Immature natural killer cell (primary cell): ENCODE results near the gene SYT2. TPM values are rescaled to one million over a fixed set of nuclear protein-coding genes. Genes with fewer than 3 reads are reported as not detected.
"Not testable (repeated sequence)": the region's sequence is repeated elsewhere in the genome, so short reads cannot be mapped to it uniquely, and the experiment has no call there.

Experiments used
- DNase-seq, 3 donors: peaks; one replicate each; pipeline ENCODE4 v3.0.0; 2022; ENCODE audit warnings: mixed read lengths in 1 of 3
- H3K27ac Mint-ChIP-seq, 6 donors: one replicate each; pipeline ENCODE4 v1.8.0; 2020; ENCODE audit warnings: mixed read lengths in 6 of 6, mild to moderate bottlenecking in 5 of 6, inconsistent platforms in 4 of 6, moderate library complexity in 3 of 6
- H3K27me3 Mint-ChIP-seq, 3 donors: one replicate each; pipeline ENCODE4 v1.8.0; 2020 to 2021; ENCODE audit warnings: low read depth in 3 of 3, mild to moderate bottlenecking in 3 of 3, mixed read lengths in 3 of 3, moderate library complexity in 3 of 3, inconsistent platforms in 1 of 3
- H3K36me3 Mint-ChIP-seq, 3 donors: one replicate each; pipeline ENCODE4 v1.8.0; 2020; ENCODE audit warnings: mixed read lengths in 3 of 3, inconsistent platforms in 2 of 3, mild to moderate bottlenecking in 2 of 3
- H3K4me1 Mint-ChIP-seq, 2 donors: one replicate each; pipeline ENCODE4 v1.8.0; 2020; ENCODE audit warnings: inconsistent platforms in 2 of 2, mild to moderate bottlenecking in 2 of 2, mixed read lengths in 2 of 2, moderate library complexity in 1 of 2
- H3K4me3 Mint-ChIP-seq, 5 donors: one replicate each; pipeline ENCODE4 v1.8.0; 2020; ENCODE audit warnings: mild to moderate bottlenecking in 5 of 5, mixed read lengths in 5 of 5, inconsistent platforms in 3 of 5, moderate library complexity in 3 of 5
- H3K9me3 Mint-ChIP-seq, 6 donors: one replicate each; pipeline ENCODE4 v1.8.0; 2020; ENCODE audit warnings: mild to moderate bottlenecking in 6 of 6, mixed read lengths in 6 of 6, inconsistent platforms in 4 of 6, moderate library complexity in 3 of 6
- polyA plus RNA-seq, 3 donors: library from polyadenylated mRNA; unstranded; fragments of 300-500 nt; fragmentation: Illumina TruSeq; gene quantifications; one replicate each; pipeline ENCODE4 v1.2.3, GENCODE V29; 2021

Gene SYT2
- polyA plus RNA-seq, 3 donors from 2014 or later, result 0.09 TPM; not detected in 2

GRCh38 chr1:202639500-202639899, 70.8 kb downstream of the SYT2 start:
- no peak for DNase-seq
- Mint-ChIP-seq H3K9me3 (no peaks in the 10 kb centered on the region), H3K27me3 (peaks cover 10 to 28% (median 15%) of the 10 kb centered on the region in 3 donors), H3K4me3 (no peak overlapping the region), H3K4me1 (peaks cover 28 to 31% of the 10 kb centered on the region in 2 donors), H3K36me3 (peaks cover 0 to 5% (median 0%) of the 10 kb centered on the region in 3 donors), H3K27ac (no peak overlapping the region)

DNA sequence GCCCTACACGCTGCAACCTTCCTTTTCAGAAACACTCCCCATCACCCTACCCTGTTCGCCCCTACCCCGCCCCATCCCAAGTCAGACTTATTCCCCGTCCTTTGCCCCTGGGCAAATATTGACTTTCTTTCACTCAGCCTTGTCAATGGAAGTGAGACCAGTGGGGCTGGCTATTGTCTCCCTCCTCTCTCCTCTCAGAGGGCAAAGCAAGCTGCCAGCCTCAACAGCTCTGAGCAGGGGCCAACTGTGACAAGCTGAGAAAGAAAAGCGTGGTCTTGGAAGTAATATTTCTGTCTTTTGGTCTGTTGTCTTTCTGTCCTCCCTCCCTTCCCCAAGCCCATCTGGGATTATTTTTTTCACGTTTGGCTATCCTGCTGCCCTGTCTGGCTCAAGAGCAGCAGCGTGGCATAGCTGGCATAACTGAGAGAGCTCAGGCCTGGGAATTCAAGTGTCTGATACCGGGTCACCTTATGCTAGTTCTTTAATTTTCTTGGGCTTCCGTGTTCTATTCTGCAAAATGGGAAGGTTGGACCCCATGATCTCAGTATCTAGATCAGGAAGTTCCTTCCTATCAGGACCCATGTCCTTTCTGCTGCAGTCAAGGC, 71.5 kb downstream of the SYT2 start:
- Mint-ChIP-seq H3K27me3 (peaks cover 11 to 25% (median 11%) of the 10 kb centered on the region in 3 donors), H3K4me1 (peaks cover 25 to 26% of the 10 kb centered on the region in 2 donors)
- H3K4me3 Mint-ChIP-seq, DNase-seq, H3K27ac Mint-ChIP-seq, H3K36me3 Mint-ChIP-seq, H3K9me3 Mint-ChIP-seq: not testable (repeated sequence)

- H3K4me1 Mint-ChIP-seq, result peaks cover 19 to 21% of the 10 kb centered on the region in 2 donors
- peaks cover 0 to 5% (median 0%) of the 10 kb centered on the region in 3 donors for H3K36me3 Mint-ChIP-seq
- H3K9me3 Mint-ChIP-seq, result no peaks in the 10 kb centered on the region
- peaks cover 11 to 22% (median 13%) of the 10 kb centered on the region in 3 donors for H3K27me3 Mint-ChIP-seq
- no peak for DNase-seq
- H3K27ac Mint-ChIP-seq, result no peak overlapping the region
- H3K4me3 Mint-ChIP-seq, result no peak overlapping the region
These were observed 72.1 kb downstream of the SYT2 start for GRCh38 chr1:202638019-202638700.

GRCh38 chr1:202637321-202638018, 72.8 kb downstream of the SYT2 start:
- H3K4me1 Mint-ChIP-seq, result peaks cover 13 to 15% of the 10 kb centered on the region in 2 donors
- not testable (repeated sequence) for H3K27ac Mint-ChIP-seq, H3K4me3 Mint-ChIP-seq, DNase-seq, H3K9me3 Mint-ChIP-seq, H3K36me3 Mint-ChIP-seq
- peaks cover 10 to 22% (median 16%) of the 10 kb centered on the region in 3 donors for H3K27me3 Mint-ChIP-seq

DNA sequence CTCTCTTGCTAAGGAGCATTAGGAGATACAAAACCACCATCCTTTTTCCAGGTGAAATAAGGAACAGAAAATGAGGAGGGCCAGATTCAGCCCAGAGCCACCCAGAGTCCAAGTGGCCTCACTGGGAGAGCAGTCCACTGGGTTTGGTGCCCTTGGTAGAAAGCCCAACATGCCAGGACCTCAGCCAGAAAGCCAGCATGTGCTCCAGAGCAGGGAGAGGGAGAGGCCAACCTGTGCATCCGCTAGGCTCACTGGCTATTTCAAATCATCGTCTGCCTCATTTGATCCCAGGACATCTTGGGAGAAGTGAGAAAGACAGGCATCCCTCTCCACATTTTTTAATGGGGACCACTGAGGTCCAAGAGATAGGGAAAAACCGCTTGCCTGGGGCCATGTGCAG, 74.1 kb downstream of the SYT2 start:
- not testable (repeated sequence) for H3K36me3 Mint-ChIP-seq, H3K9me3 Mint-ChIP-seq, DNase-seq, H3K27ac Mint-ChIP-seq, H3K4me3 Mint-ChIP-seq
- peaks cover 11 to 16% (median 11%) of the 10 kb centered on the region in 3 donors for H3K27me3 Mint-ChIP-seq
- H3K4me1 Mint-ChIP-seq, result peaks cover 8 to 10% of the 10 kb centered on the region in 2 donors

- H3K4me1 Mint-ChIP-seq, result peaks cover 42 to 43% of the 10 kb centered on the region in 2 donors
- peaks cover 3 to 15% (median 10%) of the 10 kb centered on the region in 3 donors for H3K27me3 Mint-ChIP-seq
- H3K9me3 Mint-ChIP-seq, result no peaks in the 10 kb centered on the region
- H3K27ac Mint-ChIP-seq, result peak overlapping the region in 1 of 6 donors; percentile 20
- H3K36me3 Mint-ChIP-seq, result no peaks in the 10 kb centered on the region
- DNase-seq, result no peak
- H3K4me3 Mint-ChIP-seq, result no peak overlapping the region
These were observed 78.0 kb downstream of the SYT2 start for GRCh38 chr1:202632241-202632640.

DNA sequence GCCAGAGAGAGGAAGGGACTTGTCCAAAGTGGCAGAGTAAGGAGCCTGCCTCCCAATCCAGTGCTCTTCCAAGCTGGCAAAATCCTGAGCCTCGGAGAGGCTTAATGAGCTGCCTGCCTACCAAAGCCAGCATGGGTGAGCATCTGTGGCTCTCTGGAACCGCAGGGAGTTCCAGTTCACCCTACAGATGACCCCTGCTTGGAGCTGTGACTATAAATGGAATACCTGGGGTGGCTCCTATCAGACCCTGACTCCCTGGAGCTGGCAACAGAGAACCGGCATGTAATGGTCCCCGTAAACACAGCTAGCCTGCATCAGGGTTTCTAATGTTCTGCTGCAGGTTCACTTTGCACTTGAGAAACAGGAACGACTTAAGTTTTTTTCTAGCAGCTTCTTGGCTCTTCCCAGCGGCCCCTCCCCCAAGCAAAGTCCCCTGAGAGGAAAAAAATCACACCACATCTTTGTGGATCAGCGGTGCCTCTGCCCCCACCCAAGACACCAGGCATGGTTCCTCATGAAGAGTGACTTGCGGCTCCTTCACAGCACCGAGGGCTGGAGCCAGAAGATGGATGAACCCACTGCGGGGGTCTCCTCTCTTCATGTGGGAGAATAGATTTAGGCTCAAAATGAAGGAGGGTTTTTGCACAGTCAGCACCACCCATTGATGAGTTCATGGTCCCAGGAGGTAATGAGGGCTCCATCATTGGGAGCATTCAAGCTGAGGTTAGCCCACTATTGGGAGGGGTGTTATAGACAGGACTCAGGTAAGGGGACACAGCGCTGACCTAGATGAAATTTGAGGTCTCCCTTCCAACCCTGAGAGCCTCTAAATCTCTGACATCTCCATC, 79.0 kb downstream of the SYT2 start:
- Mint-ChIP-seq H3K4me3 (peak overlapping the region in 1 of 5 donors; percentile 30), H3K27me3 (peaks cover 3 to 15% (median 7%) of the 10 kb centered on the region in 3 donors), H3K9me3 (no peaks in the 10 kb centered on the region), H3K4me1 (peaks cover 51% of the 10 kb centered on the region in 2 donors), H3K27ac (no peak overlapping the region), H3K36me3 (no peaks in the 10 kb centered on the region)
- no peak for DNase-seq

DNA sequence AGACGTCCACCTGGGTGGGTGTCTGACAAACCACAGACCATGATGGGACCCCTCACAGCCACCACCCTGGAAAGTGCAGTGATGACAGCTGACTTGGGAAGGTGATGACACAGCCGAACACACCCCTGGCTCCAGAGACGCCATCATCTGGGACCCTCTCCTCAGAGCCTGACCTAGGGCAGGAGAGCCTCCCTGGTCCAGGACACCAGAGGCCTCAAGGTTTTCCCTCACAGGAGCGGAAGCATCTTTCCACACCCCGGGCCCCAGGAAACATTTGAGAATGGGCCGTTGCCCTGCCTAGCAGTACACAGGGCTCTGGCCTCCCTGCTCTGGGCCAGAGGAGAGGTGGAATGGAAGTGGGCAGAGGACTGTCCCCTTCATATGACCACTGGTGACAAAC, 79.7 kb downstream of the SYT2 start:
- Mint-ChIP-seq H3K9me3 (no peaks in the 10 kb centered on the region), H3K27me3 (peaks cover 3 to 15% (median 5%) of the 10 kb centered on the region in 3 donors), H3K27ac (no peak overlapping the region), H3K4me3 (peak overlapping the region in 1 of 5 donors; percentile 30), H3K36me3 (no peaks in the 10 kb centered on the region), H3K4me1 (peaks cover 55% of the 10 kb centered on the region in 2 donors)
- DNase-seq, result no peak

GRCh38 chr1:202630096-202630495, 80.2 kb downstream of the SYT2 start:
- not testable (repeated sequence) for DNase-seq, H3K27ac Mint-ChIP-seq, H3K36me3 Mint-ChIP-seq, H3K9me3 Mint-ChIP-seq
- Mint-ChIP-seq H3K4me1 (peaks cover 56 to 57% of the 10 kb centered on the region in 2 donors), H3K4me3 (peak overlapping the region in 3 of 5 donors; percentile 47 to 71 (median 57)), H3K27me3 (peaks cover 3 to 15% (median 5%) of the 10 kb centered on the region in 3 donors)

DNA sequence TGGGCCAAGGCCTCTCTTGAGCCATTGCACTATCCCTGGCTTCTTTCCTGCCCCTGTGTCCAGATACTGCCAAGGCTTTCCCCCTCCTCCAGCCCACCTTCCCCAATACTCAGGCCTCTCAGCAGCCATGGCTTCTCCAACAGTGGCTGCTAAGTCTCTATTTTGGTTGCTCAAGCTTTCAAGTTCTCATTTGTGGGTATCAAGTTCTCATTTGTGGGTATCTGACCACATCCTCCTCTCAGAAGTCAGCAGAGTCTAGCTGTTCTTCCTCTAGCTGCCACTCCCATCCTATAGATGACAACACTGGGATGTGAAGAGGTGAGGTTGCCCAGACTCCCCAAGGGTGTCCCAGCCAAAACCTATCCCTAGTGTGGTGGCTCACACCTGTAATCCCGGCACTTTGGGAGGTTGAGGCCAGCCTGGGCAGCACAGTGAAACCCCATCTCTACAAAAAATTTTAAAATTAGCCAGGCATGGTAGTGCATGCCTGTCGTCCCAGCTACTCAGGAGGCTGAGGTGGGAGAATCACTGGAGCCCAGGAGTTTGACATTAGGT, 80.9 kb downstream of the SYT2 start:
- H3K27ac Mint-ChIP-seq, result peak overlapping the region; percentile 53 to 82 (median 76)
- not testable (repeated sequence) for H3K9me3 Mint-ChIP-seq, H3K27me3 Mint-ChIP-seq, H3K36me3 Mint-ChIP-seq
- peak overlapping the region; percentile 62 to 87 (median 73) for H3K4me3 Mint-ChIP-seq
- peaks cover 56 to 57% of the 10 kb centered on the region in 2 donors for H3K4me1 Mint-ChIP-seq
- peak; percentile 71 to 77 (median 75) for DNase-seq

DNA sequence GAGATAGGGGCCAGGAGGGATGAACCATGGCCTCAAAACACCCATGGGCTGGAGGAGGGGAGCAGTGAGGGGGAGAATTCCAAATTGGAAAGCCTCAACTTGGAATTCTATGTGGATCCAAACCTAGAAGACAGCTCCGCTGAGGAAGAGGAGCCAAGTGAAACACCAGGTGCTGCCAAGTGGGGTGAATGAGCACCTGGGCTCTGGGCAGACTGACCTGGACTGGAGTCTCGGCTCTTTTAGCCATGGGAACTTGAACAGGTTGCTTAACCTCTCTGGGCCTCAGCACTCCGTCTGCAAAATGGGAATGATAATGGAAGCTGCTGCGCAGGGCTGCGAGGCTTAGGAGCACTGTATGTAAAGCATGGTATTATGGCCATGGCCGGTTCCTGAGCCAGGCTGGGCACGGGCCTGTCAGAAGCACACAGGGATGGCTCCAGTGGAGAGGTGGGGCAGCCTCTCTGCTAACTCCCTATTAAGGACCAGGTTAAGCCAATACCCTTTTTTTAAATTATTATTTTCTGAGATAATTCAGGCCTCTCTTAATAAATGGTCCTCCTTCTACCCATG, 81.5 kb downstream of the SYT2 start:
- no peaks in the 10 kb centered on the region for H3K9me3 Mint-ChIP-seq
- H3K27ac Mint-ChIP-seq, result peak overlapping the region; percentile 53 to 82 (median 76)
- DNase-seq, result no peak
- H3K4me1 Mint-ChIP-seq, result peaks cover 56 to 57% of the 10 kb centered on the region in 2 donors
- no peaks in the 10 kb centered on the region for H3K36me3 Mint-ChIP-seq
- H3K27me3 Mint-ChIP-seq, result peaks cover 3 to 9% (median 5%) of the 10 kb centered on the region in 3 donors
- H3K4me3 Mint-ChIP-seq, result peak overlapping the region; percentile 62 to 87 (median 73)

DNA sequence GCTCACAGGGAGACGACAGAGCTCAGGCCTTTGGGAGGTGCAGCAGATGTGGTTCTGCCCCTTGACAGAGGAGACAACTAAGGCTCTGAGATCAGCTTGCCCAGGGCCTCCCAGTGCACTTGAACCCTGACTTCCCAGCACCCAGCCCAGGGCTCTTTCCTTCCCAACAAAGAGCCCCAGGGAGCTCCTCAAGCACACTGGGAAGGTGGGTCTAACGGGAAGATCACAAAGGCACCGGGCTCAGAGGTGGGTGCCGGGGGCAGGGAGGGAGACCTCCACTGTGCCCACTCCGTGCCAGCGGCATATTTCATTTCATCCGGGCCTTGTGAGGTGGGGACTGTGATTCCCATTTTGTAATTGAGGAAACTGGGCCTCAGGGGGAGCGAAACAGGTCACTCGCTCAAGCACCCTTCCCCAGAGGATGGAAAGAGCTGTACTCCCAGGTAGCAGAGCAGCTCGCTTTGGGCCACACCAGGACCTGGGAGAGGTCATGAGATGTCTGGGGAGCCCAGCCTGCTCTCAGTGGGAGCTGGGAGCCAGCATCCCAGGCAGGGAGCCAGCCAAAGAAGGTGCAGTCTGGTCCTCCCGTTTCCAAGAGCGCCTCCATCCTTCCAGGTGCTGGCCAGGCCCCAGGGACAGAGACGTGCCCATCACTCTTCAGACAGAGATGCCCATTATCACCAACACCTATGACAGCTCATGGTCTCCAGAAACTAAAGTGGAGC, 82.3 kb downstream of the SYT2 start:
- Mint-ChIP-seq H3K9me3 (no peaks in the 10 kb centered on the region), H3K36me3 (no peaks in the 10 kb centered on the region), H3K4me3 (peak overlapping the region; percentile 14 to 87 (median 51)), H3K27me3 (peaks cover 3 to 8% (median 5%) of the 10 kb centered on the region in 3 donors), H3K27ac (no peak overlapping the region), H3K4me1 (peaks cover 56 to 57% of the 10 kb centered on the region in 2 donors)
- no peak for DNase-seq
